VCaP (cell line): ENCODE measurements around the gene OSBPL2.

ENCODE experiments used
- H3K27ac ChIP-seq: fragments of 450-650 bp; 2 replicates; pipeline ENCODE4 v1.5.1; 2017
- TF ChIP-seq, protein P1 (sequence below): fragments of 450-650 bp; conservative IDR thresholded peaks from 2 replicates; pipeline ENCODE4 v1.5.1; 2017; ENCODE audit warnings: mild to moderate bottlenecking, moderate library complexity

The OSBPL2 gene

DNA sequence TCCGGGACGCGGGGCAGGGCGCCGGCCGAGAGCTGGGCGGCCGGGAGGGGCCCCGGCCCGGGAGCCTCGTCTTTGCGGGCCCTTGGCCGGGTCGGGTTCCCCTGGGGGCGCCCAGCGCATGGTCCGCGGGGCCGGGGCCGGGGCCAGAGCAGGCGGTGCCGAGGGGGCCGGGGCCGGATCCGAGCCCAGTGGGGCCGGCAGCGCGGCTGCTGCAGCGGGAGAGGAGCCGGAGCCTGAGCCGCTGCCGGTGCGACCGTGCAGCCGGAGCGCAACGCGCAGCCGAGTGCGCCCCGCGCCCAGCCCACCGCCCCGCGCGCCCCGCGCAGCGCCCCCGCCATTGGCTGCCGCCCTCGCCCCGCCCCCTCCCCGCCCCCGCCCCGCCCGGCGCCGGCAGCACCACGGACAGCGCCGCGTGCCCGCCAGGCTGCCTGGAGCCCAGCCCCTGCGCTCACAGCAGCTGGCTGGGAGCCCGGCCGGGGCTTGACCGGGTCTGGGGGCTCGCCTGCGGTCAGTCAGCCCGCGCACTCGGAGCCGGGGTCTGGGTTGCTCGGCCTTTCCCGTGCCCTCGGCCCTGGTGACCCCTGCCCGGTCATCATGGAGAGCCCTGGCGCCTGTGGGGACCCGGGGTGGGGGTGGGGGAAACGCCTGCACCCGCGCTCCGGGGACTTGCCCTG is 18.2 kb upstream of the OSBPL2 start, which contains the start of gene HRH3:
HRH3 (minus strand) TSS at position 287 of the 674 bp plus-strand sequence. CDS start 308 bp downstream, outside the sequence.
- peak within 1 kb of the TSS; percentile 99 for H3K27ac ChIP-seq
- TF ChIP-seq, protein P1, sequence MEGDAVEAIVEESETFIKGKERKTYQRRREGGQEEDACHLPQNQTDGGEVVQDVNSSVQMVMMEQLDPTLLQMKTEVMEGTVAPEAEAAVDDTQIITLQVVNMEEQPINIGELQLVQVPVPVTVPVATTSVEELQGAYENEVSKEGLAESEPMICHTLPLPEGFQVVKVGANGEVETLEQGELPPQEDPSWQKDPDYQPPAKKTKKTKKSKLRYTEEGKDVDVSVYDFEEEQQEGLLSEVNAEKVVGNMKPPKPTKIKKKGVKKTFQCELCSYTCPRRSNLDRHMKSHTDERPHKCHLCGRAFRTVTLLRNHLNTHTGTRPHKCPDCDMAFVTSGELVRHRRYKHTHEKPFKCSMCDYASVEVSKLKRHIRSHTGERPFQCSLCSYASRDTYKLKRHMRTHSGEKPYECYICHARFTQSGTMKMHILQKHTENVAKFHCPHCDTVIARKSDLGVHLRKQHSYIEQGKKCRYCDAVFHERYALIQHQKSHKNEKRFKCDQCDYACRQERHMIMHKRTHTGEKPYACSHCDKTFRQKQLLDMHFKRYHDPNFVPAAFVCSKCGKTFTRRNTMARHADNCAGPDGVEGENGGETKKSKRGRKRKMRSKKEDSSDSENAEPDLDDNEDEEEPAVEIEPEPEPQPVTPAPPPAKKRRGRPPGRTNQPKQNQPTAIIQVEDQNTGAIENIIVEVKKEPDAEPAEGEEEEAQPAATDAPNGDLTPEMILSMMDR: no peak

DNA sequence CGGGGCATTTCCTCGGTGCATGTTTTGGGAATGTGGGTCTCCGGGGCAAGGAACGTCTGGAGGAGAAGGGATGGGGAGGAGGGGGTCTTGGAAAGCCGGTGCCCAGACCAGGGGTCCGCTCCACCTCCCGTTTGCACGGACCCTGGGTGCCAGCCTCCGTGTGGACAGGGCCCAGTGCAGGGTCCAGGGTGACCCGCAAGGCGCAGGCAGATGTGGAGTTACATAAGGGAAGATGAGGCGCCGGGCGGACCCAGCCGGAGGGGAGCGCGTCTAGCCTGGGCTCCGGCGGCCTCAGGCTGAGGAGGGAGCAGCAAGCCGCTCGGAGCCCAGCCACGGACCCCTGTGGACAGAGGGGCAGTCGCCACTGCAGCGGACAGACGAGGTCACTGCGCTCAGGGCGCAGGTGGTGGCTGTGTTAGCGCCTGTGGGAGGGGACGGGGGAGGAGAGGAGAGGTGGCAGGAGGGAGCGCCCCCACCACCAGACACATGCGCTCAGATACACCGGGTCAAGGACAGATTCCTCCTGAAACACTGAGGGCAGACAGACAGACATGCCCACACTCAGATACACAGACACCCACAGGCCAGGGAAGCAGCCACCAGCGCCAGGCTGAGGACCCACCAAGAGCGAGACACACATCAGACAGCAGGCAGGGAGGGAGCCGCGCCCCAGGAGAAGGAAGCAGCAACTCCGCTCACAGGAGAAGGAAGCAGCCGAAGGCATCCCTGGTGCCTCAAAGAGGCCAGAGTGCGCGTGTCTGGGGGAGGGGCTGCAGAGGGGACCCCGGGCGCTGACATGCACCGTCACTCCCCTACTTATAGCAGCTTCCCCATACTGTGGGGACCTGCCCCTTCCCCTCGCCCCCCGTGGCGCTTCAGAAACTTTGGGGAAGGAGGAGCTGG is 17.4 kb upstream of the OSBPL2 start:
- TF ChIP-seq, protein P1: no peak

DNA sequence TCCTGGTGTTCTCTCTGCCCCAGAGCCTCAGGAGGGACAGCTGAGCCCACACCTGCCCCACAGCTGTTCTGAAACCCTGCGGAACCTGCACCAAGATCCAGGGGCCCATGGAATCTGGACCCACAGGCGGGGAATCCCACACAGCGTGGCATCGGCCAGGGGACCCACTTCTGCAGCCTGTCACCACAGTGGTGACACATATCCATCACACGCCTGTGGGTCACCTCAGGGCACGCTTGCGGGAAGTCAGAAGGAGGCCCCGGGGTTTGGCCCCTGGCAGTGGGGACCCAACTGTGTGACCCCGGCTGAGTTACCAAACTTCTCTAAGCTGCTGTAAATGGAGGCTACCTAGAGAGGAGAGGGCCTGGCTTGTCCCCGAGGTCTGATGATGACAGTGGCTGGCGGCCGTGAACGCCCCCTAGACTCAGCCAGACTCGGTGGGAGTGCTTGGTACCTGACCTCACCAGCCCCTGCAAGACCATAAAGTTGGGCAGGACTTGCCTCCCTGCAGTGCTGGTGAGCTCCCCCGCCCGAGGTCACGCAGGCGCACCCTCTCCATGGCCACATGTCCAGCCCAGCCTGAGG is 16.0 kb upstream of the OSBPL2 start:
- no peak overlapping the region for H3K27ac ChIP-seq
- TF ChIP-seq, protein P1: no peak

More for the DNA sequence above, 17.4 kb upstream of the OSBPL2 start:
- H3K27ac ChIP-seq: peak overlapping the region; percentile 99; the same call in 1 of the 2 replicates

DNA sequence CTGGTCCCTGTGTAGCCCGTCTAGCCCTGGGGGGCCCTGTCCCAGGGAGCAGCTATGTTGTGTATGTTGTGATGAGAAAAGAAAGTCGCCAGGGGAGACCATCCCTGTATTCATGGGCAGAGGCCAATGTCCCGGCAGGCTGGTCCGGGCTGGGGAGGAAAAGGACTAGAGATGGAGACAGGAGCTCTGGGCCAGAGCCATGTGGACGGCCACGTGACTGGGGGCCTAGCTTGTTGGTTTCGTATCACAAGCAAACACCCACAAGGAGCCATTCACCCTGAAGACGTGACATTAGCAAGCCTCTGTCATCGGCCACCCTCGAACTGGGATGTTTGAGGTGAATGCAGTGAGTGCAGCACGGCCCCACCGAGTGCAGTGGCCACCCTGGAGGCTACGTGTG is 15.3 kb upstream of the OSBPL2 start:
- TF ChIP-seq, protein P1: no peak
- no peak overlapping the region for H3K27ac ChIP-seq

DNA sequence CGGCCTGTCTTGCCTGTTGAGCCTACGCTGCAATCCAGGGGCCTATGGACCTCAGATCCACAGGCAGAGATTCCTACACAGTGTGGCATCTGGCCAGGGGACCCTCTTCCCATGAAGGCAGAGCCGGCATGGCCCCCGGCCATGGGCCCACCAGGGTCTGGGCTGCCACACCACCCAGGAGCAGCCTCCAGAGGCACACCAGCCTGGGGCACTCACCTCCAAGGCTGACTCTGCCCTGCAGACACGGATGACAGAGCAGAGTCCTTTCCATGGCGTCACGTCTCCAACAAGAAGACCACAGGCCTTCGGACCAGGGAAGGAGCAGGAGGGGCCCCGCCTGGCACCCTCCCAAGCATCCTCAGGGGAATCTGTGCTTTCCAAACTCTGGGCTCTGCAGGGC is 14.8 kb upstream of the OSBPL2 start:
- no peak overlapping the region for H3K27ac ChIP-seq
- TF ChIP-seq, protein P1: no peak

DNA sequence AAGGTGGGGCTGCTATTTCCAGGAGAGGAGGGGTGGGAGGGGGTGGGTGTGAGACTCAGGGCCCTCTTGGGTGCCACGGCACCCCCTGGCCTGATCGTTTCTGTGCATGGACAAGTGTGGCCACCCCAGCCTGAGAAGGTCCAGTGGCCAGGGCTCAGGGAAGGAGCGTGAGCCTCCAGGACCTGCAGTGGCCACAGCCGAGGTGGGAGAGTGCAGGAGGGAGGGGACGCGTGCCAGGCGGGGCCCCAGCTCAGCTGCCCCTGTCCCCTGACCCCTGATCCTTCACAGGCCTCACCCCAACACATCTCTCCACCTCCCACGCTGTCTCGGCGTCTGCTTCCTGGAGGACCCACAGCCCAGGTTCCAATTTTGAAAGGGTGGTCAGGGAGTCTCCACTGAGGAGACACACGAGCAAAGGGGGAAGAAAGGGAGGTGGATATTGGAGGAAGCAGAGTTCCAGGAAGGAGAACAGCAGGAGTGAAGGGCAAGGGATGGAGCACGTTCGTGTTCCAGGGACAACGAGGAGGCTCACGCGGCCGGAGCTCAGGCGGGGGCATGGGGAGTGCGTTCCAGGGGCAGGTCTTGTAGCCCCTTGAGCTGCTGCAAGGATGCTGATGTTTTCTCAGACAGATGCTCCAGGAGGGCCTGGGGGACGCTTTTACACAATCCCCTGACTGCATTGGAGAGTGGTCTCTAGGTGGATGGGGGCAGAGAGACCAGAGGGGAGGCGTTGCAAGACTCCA is 14.0 kb upstream of the OSBPL2 start:
- TF ChIP-seq, protein P1: no peak
- H3K27ac ChIP-seq: no peak overlapping the region
